ENCODE results near the gene AOPEP.

DNA sequence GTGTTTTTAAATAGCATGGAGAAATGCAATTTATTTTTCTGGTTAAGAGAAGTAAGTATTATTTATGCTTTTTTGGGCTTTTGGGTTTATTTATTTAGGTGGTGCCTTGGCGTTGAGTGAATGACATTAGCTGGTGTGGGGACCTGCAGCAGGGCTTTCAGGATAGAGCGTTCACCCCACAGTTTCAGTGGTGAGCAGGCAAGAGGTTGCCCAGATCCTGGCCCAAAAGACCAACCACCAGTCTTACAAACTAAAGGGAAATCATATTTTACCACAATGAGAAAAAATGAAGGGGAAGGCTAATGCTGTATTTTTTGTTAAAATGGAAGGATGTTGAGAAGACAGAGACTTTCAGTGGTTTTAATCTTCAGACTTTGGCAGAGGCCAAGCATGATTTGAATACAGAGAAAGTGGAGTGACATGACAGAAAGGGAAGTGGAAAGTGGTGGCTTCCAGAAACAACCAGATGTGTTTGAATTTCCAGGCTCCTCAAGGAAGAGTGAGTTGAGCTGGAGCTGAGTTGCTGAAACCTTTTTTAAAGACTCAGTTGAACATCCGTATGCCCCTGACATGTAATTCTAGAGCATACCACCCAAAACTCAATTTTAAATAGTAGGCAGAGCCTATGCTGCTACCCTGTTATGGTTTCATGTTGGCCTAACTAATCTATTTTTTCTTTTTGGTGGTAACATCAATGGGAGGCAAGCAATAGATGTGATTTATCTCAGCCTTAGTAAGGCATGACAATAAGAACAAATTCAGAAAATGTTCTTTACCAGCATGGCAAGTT, 94.8 kb downstream of the AOPEP start:
- TF ChIP-seq, protein P1, sequence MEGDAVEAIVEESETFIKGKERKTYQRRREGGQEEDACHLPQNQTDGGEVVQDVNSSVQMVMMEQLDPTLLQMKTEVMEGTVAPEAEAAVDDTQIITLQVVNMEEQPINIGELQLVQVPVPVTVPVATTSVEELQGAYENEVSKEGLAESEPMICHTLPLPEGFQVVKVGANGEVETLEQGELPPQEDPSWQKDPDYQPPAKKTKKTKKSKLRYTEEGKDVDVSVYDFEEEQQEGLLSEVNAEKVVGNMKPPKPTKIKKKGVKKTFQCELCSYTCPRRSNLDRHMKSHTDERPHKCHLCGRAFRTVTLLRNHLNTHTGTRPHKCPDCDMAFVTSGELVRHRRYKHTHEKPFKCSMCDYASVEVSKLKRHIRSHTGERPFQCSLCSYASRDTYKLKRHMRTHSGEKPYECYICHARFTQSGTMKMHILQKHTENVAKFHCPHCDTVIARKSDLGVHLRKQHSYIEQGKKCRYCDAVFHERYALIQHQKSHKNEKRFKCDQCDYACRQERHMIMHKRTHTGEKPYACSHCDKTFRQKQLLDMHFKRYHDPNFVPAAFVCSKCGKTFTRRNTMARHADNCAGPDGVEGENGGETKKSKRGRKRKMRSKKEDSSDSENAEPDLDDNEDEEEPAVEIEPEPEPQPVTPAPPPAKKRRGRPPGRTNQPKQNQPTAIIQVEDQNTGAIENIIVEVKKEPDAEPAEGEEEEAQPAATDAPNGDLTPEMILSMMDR (IDR thresholded peaks at IDR 0.05), result no peak
- TF ChIP-seq POLR2A (IDR thresholded peaks at IDR 0.05), result no peak
